ENCODE data around the gene PRKACA. TPM values are rescaled to one million over a fixed set of nuclear protein-coding genes. Genes with fewer than 3 reads are reported as not detected.
"Not testable (repeated sequence)": the region's sequence is repeated elsewhere in the genome, so short reads cannot be mapped to it uniquely, and the experiment has no call there.

The PRKACA gene
- total RNA-seq, 1 donor from 2014 or later = 98.7 TPM

- DNase-seq (ENCODE audit: low spot score) = no peak
These were observed 47.1 kb downstream of the PRKACA start for GRCh38 chr19:14070268-14071050.

GRCh38 chr19:14066134-14066533, 51.4 kb downstream of the PRKACA start:
- no peak for DNase-seq (ENCODE audit: low spot score)

GRCh38 chr19:14063105-14063504, 54.5 kb downstream of the PRKACA start:
- DNase-seq (ENCODE audit: low spot score) = no peak

- no peak for DNase-seq (ENCODE audit: low spot score)
These were observed 55.1 kb downstream of the PRKACA start for GRCh38 chr19:14062558-14062855.

GRCh38 chr19:14061751-14062557, 55.6 kb downstream of the PRKACA start, which contains the start of gene PALM3:
PALM3 (minus strand) TSS chr19:14062076; CDS start chr19:14061980, 96 bp downstream.
- peak; percentile 85 for DNase-seq (ENCODE audit: low spot score)

GRCh38 chr19:14061081-14061749, 56.3 kb downstream of the PRKACA start:
- DNase-seq (ENCODE audit: low spot score) = peak; percentile 48

GRCh38 chr19:14059652-14060155, 57.9 kb downstream of the PRKACA start:
- no peak for DNase-seq (ENCODE audit: low spot score)

GRCh38 chr19:14059093-14059480, 58.5 kb downstream of the PRKACA start:
- no peak for DNase-seq (ENCODE audit: low spot score)

- no peak for DNase-seq (ENCODE audit: low spot score)
These were observed 59.1 kb downstream of the PRKACA start for GRCh38 chr19:14058182-14059092.

GRCh38 chr19:14056741-14057356, 60.7 kb downstream of the PRKACA start:
- DNase-seq (ENCODE audit: low spot score) = no peak

- DNase-seq (ENCODE audit: low spot score) = no peak
These were observed 61.4 kb downstream of the PRKACA start for GRCh38 chr19:14056069-14056666.

GRCh38 chr19:14055396-14055795, 62.2 kb downstream of the PRKACA start:
- no peak for DNase-seq (ENCODE audit: low spot score)

GRCh38 chr19:14054721-14055120, 62.8 kb downstream of the PRKACA start:
- no peak for DNase-seq (ENCODE audit: low spot score)

GRCh38 chr19:14054099-14054498, 63.5 kb downstream of the PRKACA start:
- DNase-seq (ENCODE audit: low spot score) = no peak

GRCh38 chr19:14053500-14053899, 64.1 kb downstream of the PRKACA start:
- no peak for DNase-seq (ENCODE audit: low spot score)

GRCh38 chr19:14053032-14053431, 64.5 kb downstream of the PRKACA start:
- no peak for DNase-seq (ENCODE audit: low spot score)

GRCh38 chr19:14052470-14052869, 65.1 kb downstream of the PRKACA start:
- no peak for DNase-seq (ENCODE audit: low spot score)

- no peak for DNase-seq (ENCODE audit: low spot score)
These were observed 65.6 kb downstream of the PRKACA start for GRCh38 chr19:14051980-14052379.

GRCh38 chr19:14050961-14051360, 66.6 kb downstream of the PRKACA start:
- DNase-seq (ENCODE audit: low spot score) = not testable (repeated sequence)

- DNase-seq (ENCODE audit: low spot score) = no peak
These were observed 67.0 kb downstream of the PRKACA start for GRCh38 chr19:14050512-14050911.
